ENCODE measurements around the gene MAP1B. TPM values are rescaled to one million over a fixed set of nuclear protein-coding genes. Genes with fewer than 3 reads are reported as not detected.

The MAP1B gene
- total RNA-seq, 1 donor from 2014 or later, result 61.0 TPM

DNA sequence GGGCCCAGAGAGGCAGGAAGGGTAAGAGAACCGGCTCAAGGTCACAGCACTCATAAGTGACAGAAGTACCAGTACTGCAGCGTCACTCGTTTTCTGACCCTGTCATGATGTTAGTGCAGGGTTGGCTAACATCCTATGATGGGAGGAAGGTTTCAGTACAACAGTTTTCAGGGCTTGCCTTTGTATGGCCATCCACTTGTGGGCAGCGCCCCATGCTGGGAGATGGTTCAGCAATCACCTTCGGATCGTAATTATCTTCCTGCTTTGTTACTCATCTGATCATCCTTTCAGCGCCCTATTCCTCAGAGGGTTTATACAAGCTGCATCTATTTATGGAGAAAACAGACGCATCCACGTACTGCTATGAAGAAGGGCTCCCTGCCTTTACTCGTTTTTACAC lies 2.4 kb downstream of the MAP1B start:
- Mint-ChIP-seq H3K27ac (no peak overlapping the region), H3K36me3 (no peaks in the 10 kb centered on the region), H3K9me3 (no peaks in the 10 kb centered on the region), H3K4me1 (peaks cover 43% of the 10 kb centered on the region), H3K4me3 (peak overlapping the region; percentile 90), H3K27me3 (ENCODE audit: low read depth) (no peaks in the 10 kb centered on the region)
- TF ChIP-seq, protein P1, sequence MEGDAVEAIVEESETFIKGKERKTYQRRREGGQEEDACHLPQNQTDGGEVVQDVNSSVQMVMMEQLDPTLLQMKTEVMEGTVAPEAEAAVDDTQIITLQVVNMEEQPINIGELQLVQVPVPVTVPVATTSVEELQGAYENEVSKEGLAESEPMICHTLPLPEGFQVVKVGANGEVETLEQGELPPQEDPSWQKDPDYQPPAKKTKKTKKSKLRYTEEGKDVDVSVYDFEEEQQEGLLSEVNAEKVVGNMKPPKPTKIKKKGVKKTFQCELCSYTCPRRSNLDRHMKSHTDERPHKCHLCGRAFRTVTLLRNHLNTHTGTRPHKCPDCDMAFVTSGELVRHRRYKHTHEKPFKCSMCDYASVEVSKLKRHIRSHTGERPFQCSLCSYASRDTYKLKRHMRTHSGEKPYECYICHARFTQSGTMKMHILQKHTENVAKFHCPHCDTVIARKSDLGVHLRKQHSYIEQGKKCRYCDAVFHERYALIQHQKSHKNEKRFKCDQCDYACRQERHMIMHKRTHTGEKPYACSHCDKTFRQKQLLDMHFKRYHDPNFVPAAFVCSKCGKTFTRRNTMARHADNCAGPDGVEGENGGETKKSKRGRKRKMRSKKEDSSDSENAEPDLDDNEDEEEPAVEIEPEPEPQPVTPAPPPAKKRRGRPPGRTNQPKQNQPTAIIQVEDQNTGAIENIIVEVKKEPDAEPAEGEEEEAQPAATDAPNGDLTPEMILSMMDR (IDR thresholded peaks at IDR 0.05; ENCODE audit: unreplicated experiment), result no peak
- DNase-seq (ENCODE audit: low spot score in 2 of 2, unreplicated experiment in 2 of 2), result no peak

DNA sequence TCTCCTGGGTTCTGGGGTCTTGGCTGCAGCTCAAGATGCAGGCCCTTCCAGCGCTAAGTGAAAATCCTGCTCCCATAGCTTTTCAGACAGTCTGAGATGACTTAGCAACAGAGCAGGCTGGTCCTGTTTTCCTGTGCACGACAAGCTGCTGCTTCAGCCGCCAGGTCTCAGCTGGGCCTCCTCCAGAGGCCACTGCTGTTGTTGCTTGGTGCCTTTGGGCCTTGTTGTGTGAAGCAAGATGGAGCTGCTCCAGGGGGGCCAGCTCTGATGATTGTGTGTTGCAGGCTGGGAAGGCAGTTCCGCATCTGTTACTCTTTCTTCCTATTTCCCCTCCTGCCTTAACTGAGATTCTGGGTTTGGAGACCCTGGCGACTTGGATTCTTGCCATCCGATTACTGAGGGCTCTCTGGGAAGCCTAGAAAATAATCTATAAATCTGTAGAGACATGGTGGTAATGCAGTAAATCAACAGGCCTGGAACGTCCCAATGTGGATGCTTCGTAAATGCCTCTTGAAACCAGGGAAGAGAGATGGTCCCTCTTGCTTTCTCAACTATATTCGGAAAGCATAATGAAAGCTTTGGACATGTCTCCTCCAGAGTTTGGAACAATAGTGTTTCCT lies 3.2 kb downstream of the MAP1B start:
- DNase-seq (ENCODE audit: low spot score in 2 of 2, unreplicated experiment in 2 of 2), result no peak
- H3K4me1 Mint-ChIP-seq, result peaks cover 43% of the 10 kb centered on the region
- peak overlapping the region; percentile 18 for H3K27ac Mint-ChIP-seq
- no peaks in the 10 kb centered on the region for H3K27me3 Mint-ChIP-seq (ENCODE audit: low read depth)
- H3K4me3 Mint-ChIP-seq, result peak overlapping the region; percentile 35
- TF ChIP-seq, protein P1 (IDR thresholded peaks at IDR 0.05; ENCODE audit: unreplicated experiment), result no peak
- no peaks in the 10 kb centered on the region for H3K9me3 Mint-ChIP-seq
- no peaks in the 10 kb centered on the region for H3K36me3 Mint-ChIP-seq

DNA sequence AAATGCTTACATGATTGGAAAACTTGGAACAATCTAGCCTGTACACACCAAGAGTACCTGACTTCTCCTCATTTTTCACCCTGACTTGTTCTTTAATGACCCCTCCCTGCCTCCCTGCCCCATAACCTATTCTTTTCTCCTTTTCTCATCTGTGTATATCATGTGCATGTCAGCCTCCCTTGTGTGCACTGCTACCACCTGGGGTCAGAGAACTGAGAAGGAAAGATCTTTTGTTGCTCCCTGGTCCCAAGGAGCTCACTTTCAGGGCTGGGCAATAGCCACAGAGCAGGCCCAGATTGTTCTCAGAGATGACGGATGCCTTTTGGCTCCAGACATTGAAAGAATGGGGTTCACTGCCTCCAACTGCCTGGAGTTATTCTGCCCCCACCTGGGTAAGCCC lies 5.1 kb downstream of the MAP1B start:
- DNase-seq (ENCODE audit: low spot score in 2 of 2, unreplicated experiment in 2 of 2), result no peak

DNA sequence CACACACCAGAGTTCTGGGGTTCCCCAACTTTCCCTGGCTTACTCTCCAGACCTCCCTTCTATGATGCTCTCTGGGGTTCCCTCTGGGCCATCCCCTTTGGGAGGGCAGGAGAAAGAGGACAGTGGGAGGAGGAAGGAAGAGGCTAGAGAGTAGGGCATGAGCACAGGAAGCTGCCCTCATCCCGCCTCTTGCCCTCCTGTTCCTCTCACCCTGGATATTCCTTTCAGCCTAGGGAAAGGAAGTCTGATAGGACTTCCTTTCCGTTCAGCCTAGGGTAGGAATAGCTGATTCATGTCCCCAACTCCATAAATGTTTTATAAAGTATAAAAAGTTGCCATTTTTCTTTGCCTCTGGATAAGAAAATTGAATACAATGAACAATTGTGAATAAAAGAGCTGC lies 7.4 kb downstream of the MAP1B start:
- H3K36me3 Mint-ChIP-seq, result peaks cover 23% of the 10 kb centered on the region
- H3K4me1 Mint-ChIP-seq, result peaks cover 26% of the 10 kb centered on the region
- no peak for DNase-seq (ENCODE audit: low spot score in 2 of 2, unreplicated experiment in 2 of 2)
- TF ChIP-seq, protein P1 (IDR thresholded peaks at IDR 0.05; ENCODE audit: unreplicated experiment), result no peak
- no peaks in the 10 kb centered on the region for H3K9me3 Mint-ChIP-seq
- no peaks in the 10 kb centered on the region for H3K27me3 Mint-ChIP-seq (ENCODE audit: low read depth)
- H3K27ac Mint-ChIP-seq, result no peak overlapping the region
- H3K4me3 Mint-ChIP-seq, result no peak overlapping the region

More for the DNA sequence above, 5.1 kb downstream of the MAP1B start:
- Mint-ChIP-seq H3K36me3 (peaks cover 11% of the 10 kb centered on the region), H3K27me3 (ENCODE audit: low read depth) (no peaks in the 10 kb centered on the region), H3K27ac (no peak overlapping the region), H3K4me3 (no peak overlapping the region), H3K4me1 (peaks cover 38% of the 10 kb centered on the region), H3K9me3 (no peaks in the 10 kb centered on the region)
- TF ChIP-seq, protein P1 (IDR thresholded peaks at IDR 0.05; ENCODE audit: unreplicated experiment), result no peak

DNA sequence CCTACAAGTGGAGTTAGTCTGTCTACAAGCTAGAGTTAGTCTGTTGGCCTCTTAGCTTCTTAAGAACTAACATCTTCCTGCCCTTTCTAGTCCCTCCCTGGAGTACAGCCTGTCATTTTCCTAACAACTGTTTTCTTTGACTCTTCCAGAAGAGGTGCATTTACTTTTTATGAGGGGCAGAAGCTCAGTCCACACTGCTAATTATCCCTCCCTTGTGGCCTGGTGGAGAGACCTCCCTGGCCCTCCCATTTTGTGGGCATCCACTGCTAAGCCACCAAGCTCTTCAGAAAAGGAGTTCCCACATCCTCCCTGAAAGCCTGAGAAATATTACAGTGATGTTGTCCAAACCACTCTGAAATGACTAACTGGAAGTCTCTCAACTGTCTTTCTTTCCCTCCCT lies 8.0 kb downstream of the MAP1B start:
- Mint-ChIP-seq H3K27me3 (ENCODE audit: low read depth) (no peaks in the 10 kb centered on the region), H3K9me3 (no peaks in the 10 kb centered on the region), H3K4me1 (peaks cover 20% of the 10 kb centered on the region), H3K27ac (no peak overlapping the region), H3K4me3 (no peak overlapping the region), H3K36me3 (peaks cover 23% of the 10 kb centered on the region)
- DNase-seq (ENCODE audit: low spot score in 2 of 2, unreplicated experiment in 2 of 2), result no peak
- TF ChIP-seq, protein P1 (IDR thresholded peaks at IDR 0.05; ENCODE audit: unreplicated experiment), result no peak
